ENCODE measurements around the gene RRAS2.

DNA sequence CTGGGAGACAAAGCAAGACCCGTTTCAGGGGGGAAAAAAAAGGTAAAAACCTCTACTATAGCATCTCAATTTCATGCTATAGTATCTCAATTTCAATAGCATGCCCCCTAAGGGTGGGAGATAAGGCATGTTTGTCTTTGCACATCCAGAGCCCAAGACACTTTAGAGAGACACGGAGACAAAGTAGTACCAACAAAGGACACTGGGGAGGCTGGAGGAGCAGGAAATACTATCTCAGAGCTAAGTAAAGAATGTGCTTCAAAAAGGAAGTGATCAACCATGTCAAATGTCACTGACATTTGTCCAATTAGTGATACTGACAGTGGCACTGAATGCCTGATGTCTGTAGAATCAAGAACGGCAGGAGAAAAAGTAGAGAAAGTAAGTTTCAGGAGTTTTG, 68.6 kb downstream of the RRAS2 start:
- TF ChIP-seq POLR2A (IDR thresholded peaks at IDR 0.05), result no peak
- TF ChIP-seq, protein P1, sequence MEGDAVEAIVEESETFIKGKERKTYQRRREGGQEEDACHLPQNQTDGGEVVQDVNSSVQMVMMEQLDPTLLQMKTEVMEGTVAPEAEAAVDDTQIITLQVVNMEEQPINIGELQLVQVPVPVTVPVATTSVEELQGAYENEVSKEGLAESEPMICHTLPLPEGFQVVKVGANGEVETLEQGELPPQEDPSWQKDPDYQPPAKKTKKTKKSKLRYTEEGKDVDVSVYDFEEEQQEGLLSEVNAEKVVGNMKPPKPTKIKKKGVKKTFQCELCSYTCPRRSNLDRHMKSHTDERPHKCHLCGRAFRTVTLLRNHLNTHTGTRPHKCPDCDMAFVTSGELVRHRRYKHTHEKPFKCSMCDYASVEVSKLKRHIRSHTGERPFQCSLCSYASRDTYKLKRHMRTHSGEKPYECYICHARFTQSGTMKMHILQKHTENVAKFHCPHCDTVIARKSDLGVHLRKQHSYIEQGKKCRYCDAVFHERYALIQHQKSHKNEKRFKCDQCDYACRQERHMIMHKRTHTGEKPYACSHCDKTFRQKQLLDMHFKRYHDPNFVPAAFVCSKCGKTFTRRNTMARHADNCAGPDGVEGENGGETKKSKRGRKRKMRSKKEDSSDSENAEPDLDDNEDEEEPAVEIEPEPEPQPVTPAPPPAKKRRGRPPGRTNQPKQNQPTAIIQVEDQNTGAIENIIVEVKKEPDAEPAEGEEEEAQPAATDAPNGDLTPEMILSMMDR (IDR thresholded peaks at IDR 0.05), result no peak
- TF ChIP-seq EP300 (IDR thresholded peaks at IDR 0.05), result no peak
- no peak for TF ChIP-seq POLR2AphosphoS5 (IDR thresholded peaks at IDR 0.05)

Data from gastroesophageal sphincter (tissue), 3 donors.